Thoracic aorta (tissue), 2 donors: ENCODE measurements around the gene RAB11FIP3. TPM values are rescaled to one million over a fixed set of nuclear protein-coding genes. Genes with fewer than 3 reads are reported as not detected.

Experiments
- ATAC-seq: fragments of 150-250 bp; one replicate; pipeline ENCODE4 v1.8.0; 2017; ENCODE audit warnings: low read depth; ENCODE audit not compliant: insufficient number of reproducible peaks, low FRiP score
- DNase-seq: peaks from one replicate; pipeline ENCODE4 v3.0.0-alpha.2; 2020; ENCODE audit warnings: low spot score
- H3K27ac ChIP-seq, 2 donors: fragments of 200-600 bp; sonication (generic); 1 replicate in 1 of 2; 2 replicates in 1 of 2; pipeline ENCODE4 v1.5.1; 2016; ENCODE audit warnings: mild to moderate bottlenecking in 2 of 2, moderate library complexity in 2 of 2
- H3K27me3 ChIP-seq: fragments of 200-600 bp; sonication (generic); replicated peaks from 2 replicates; pipeline ENCODE4 v1.6.0; 2016; ENCODE audit warnings: mild to moderate bottlenecking; ENCODE audit not compliant: insufficient read depth
- H3K36me3 ChIP-seq: fragments of 200-600 bp; sonication (generic); one replicate; pipeline ENCODE4 v1.5.1; 2016
- H3K4me1 ChIP-seq, 2 donors: fragments of 200-600 bp; sonication (generic); 1 replicate in 1 of 2; 2 replicates in 1 of 2; pipeline versions ENCODE4 v1.5.1 to v1.6.0; 2016; ENCODE audit warnings: low read depth in 2 of 2, mild to moderate bottlenecking in 1 of 2; ENCODE audit not compliant: control insufficient read depth in 1 of 2
- H3K4me3 ChIP-seq: fragments of 200-600 bp; sonication (generic); 2 replicates; pipeline ENCODE4 v1.5.1; 2016; ENCODE audit warnings: mild to moderate bottlenecking
- H3K9me3 ChIP-seq: fragments of 200-600 bp; sonication (generic); 2 replicates; pipeline ENCODE4 v1.5.1; 2016
- CTCF ChIP-seq: fragments of 200-600 bp; sonication (generic); IDR thresholded peaks from one replicate; pipeline ENCODE4 v1.5.1; 2019; ENCODE audit warnings: antibody characterized with exemption
- total RNA-seq, 2 donors: library from RNA; depleted of rRNA; stranded (reverse); fragments of >200 nt; gene quantifications; one replicate each; pipeline versions ENCODE4 v1.1.0 to v1.2.3, GENCODE V29; 2016

Gene RAB11FIP3
- total RNA-seq, 2 donors from 2014 or later: 70.1 to 71.1 TPM

- H3K4me1 ChIP-seq: peaks cover 0 to 7% of the 10 kb centered on the region in 2 donors
- no peak overlapping the region for H3K27ac ChIP-seq
- no peaks in the 10 kb centered on the region for H3K36me3 ChIP-seq
- DNase-seq (no peak), ATAC-seq (no peak)
- no peaks in the 10 kb centered on the region for H3K27me3 ChIP-seq
- no peaks in the 10 kb centered on the region for H3K9me3 ChIP-seq
- TF ChIP-seq CTCF: no peak
- no peak overlapping the region for H3K4me3 ChIP-seq
These were observed 20.1 kb downstream of the RAB11FIP3 start for GRCh38 chr16:445566-445965.

- Histone ChIP-seq H3K4me1 (no peaks in the 10 kb centered on the region), H3K36me3 (no peaks in the 10 kb centered on the region), H3K4me3 (no peak overlapping the region), H3K27ac (no peak overlapping the region), H3K9me3 (no peaks in the 10 kb centered on the region), H3K27me3 (no peaks in the 10 kb centered on the region)
- TF ChIP-seq CTCF: no peak
- DNase-seq: no peak
- ATAC-seq: no peak
These were observed 24.9 kb downstream of the RAB11FIP3 start for GRCh38 chr16:450385-450784.

- Histone ChIP-seq H3K4me3 (no peak overlapping the region), H3K27me3 (no peaks in the 10 kb centered on the region), H3K36me3 (no peaks in the 10 kb centered on the region), H3K27ac (no peak overlapping the region), H3K4me1 (no peaks in the 10 kb centered on the region), H3K9me3 (no peaks in the 10 kb centered on the region)
- ATAC-seq: no peak
- DNase-seq: no peak
- no peak for TF ChIP-seq CTCF
These were observed 25.5 kb downstream of the RAB11FIP3 start for GRCh38 chr16:450785-451512.

GRCh38 chr16:454397-454940, 29.0 kb downstream of the RAB11FIP3 start:
- no peaks in the 10 kb centered on the region for H3K36me3 ChIP-seq
- ATAC-seq: no peak
- H3K27me3 ChIP-seq: no peaks in the 10 kb centered on the region
- TF ChIP-seq CTCF: no peak
- DNase-seq: no peak
- H3K4me3 ChIP-seq: no peak overlapping the region
- H3K4me1 ChIP-seq: peaks cover 12 to 21% of the 10 kb centered on the region in 2 donors
- H3K9me3 ChIP-seq: no peaks in the 10 kb centered on the region
- no peak overlapping the region for H3K27ac ChIP-seq

- no peaks in the 10 kb centered on the region for H3K36me3 ChIP-seq
- TF ChIP-seq CTCF: no peak
- H3K9me3 ChIP-seq: no peaks in the 10 kb centered on the region
- H3K27me3 ChIP-seq: no peaks in the 10 kb centered on the region
- peaks cover 12 to 21% of the 10 kb centered on the region in 2 donors for H3K4me1 ChIP-seq
- H3K27ac ChIP-seq: no peak overlapping the region
- ATAC-seq (no peak), DNase-seq (no peak)
- no peak overlapping the region for H3K4me3 ChIP-seq
These were observed 30.0 kb downstream of the RAB11FIP3 start for GRCh38 chr16:455453-455852.
